BJ (cell line): Measurements from ENCODE around the gene GREM1. TPM values are rescaled to one million over a fixed set of nuclear protein-coding genes. Genes with fewer than 3 reads are reported as not detected.

Source experiments
- CTCF ChIA-PET: fragments of 350-600 bp; formaldehyde crosslinking; extraction: SDS; loops from one replicate; lab custom pipeline; 2021; ENCODE audit warnings: antibody characterized with exemption, inconsistent platforms; lab: Yijun Ruan, JAX
- POLR2A ChIA-PET: fragments of 300-600 bp; sonication (Branson Sonifier 250); formaldehyde crosslinking; extraction: SDS; loops from one replicate; lab custom pipeline; 2021; ENCODE audit warnings: antibody characterized with exemption; lab: Charles Lee
- DNase-seq: peaks from one replicate; pipeline ENCODE4 v3.0.0-alpha.2; 2011; ENCODE audit warnings: low read depth
- H3K27me3 ChIP-seq: 2 replicates; pipeline ENCODE4 v1.6.0; 2011; ENCODE audit warnings: low read length; ENCODE audit not compliant: control insufficient read depth, insufficient read depth
- H3K36me3 ChIP-seq: 2 replicates; pipeline ENCODE4 v1.5.1; 2011; ENCODE audit warnings: low read length; ENCODE audit not compliant: control insufficient read depth, insufficient read depth
- H3K4me3 ChIP-seq: 2 replicates; pipeline ENCODE4 v1.5.1; 2011; ENCODE audit warnings: low read depth, mild to moderate bottlenecking, control low read depth, low read length
- polyA plus RNA-seq: library from polyadenylated mRNA; depleted of rRNA; stranded (reverse); fragments of >200 nt; gene quantifications from 2 replicates; pipeline ENCODE4 v1.2.3, GENCODE V29; 2011
- TF ChIP-seq, protein P1 (sequence below): IDR thresholded peaks from 2 replicates; pipeline ENCODE4 v1.5.1; 2011; ENCODE audit warnings: low read depth, mild to moderate bottlenecking, control low read depth, inconsistent platforms, low read length, moderate library complexity; ENCODE audit not compliant: insufficient read depth

Gene GREM1
- polyA plus RNA-seq, 1 experiment = 2,694 TPM

DNA sequence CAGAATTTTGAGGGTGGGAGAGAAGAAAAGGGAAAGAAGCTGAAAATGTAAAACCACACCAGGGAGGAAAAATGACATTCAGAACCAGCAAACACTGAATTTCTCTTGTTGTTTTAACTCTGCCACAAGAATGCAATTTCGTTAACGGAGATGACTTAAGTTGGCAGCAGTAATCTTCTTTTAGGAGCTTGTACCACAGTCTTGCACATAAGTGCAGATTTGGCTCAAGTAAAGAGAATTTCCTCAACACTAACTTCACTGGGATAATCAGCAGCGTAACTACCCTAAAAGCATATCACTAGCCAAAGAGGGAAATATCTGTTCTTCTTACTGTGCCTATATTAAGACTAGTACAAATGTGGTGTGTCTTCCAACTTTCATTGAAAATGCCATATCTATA lies 15.5 kb downstream of the GREM1 start:
- POLR2A ChIA-PET = no interaction called here
- TF ChIP-seq, protein P1, sequence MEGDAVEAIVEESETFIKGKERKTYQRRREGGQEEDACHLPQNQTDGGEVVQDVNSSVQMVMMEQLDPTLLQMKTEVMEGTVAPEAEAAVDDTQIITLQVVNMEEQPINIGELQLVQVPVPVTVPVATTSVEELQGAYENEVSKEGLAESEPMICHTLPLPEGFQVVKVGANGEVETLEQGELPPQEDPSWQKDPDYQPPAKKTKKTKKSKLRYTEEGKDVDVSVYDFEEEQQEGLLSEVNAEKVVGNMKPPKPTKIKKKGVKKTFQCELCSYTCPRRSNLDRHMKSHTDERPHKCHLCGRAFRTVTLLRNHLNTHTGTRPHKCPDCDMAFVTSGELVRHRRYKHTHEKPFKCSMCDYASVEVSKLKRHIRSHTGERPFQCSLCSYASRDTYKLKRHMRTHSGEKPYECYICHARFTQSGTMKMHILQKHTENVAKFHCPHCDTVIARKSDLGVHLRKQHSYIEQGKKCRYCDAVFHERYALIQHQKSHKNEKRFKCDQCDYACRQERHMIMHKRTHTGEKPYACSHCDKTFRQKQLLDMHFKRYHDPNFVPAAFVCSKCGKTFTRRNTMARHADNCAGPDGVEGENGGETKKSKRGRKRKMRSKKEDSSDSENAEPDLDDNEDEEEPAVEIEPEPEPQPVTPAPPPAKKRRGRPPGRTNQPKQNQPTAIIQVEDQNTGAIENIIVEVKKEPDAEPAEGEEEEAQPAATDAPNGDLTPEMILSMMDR = no peak
- peaks cover 26% of the 10 kb centered on the region for H3K36me3 ChIP-seq
- no peaks in the 10 kb centered on the region for H3K27me3 ChIP-seq
- CTCF ChIA-PET = interaction anchor here (0.9 kb wide), 1 partner anchor 58 kb away, joined by 3 read pairs; no protein-coding TSS in a partner anchor
- DNase-seq = no peak
- no peak overlapping the region for H3K4me3 ChIP-seq

DNA sequence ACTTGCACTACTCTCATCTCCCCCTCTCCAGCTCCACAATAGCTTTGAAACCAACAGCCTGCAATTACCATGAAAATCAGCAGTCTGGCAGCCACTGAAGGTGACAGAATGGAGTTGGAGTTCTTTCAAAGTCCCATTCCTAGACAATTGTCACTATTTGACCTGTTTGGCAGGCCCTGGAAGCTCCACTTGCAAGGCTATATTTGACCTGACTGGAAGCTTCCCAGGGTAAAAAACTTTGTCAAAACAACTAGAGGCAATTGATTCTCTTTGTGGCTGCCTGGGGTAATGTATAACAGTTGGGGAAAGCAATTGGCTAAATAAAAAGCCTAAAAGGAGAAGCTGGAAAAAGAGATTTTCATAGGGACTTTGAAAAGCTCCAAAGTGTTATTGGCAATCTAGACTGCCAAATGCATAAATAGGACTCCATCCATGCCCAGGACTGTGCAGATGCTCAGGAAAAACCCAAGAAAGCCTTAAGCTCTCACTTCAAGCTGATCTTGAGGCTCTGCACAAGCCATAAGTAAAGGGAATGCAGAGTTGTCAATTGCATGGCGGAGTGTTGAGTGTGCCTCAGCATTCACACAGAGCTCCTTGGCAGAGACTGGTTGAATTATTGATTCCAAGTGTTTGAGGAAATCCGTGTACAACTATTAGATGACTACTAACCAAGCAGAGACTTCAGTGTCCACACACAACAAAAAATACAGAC lies 18.3 kb downstream of the GREM1 start:
- CTCF ChIA-PET = interaction anchor here (1.4 to 3.5 kb wide), 2 partner anchors 51 to 74 kb away, joined by 4 to 13 read pairs; no protein-coding TSS in a partner anchor
- POLR2A ChIA-PET = no interaction called here
- Histone ChIP-seq H3K4me3 (no peak overlapping the region), H3K27me3 (no peaks in the 10 kb centered on the region), H3K36me3 (peaks cover 18% of the 10 kb centered on the region)
- TF ChIP-seq, protein P1 = no peak
- DNase-seq = no peak

- H3K27me3 ChIP-seq = no peaks in the 10 kb centered on the region
- no peak for DNase-seq
- peaks cover 14% of the 10 kb centered on the region for H3K36me3 ChIP-seq
- POLR2A ChIA-PET = no interaction called here
- CTCF ChIA-PET = interaction anchor here (1.4 to 3.5 kb wide), 2 partner anchors 51 to 74 kb away, joined by 4 to 13 read pairs; no protein-coding TSS in a partner anchor
- TF ChIP-seq, protein P1 = no peak
- no peak overlapping the region for H3K4me3 ChIP-seq
Observed at GRCh38 chr15:32736701-32737061, 18.9 kb downstream of the GREM1 start.

GRCh38 chr15:32737304-32737703 lies 19.5 kb downstream of the GREM1 start:
- TF ChIP-seq, protein P1 = no peak
- peaks cover 10% of the 10 kb centered on the region for H3K36me3 ChIP-seq
- POLR2A ChIA-PET = no interaction called here
- no peaks in the 10 kb centered on the region for H3K27me3 ChIP-seq
- H3K4me3 ChIP-seq = no peak overlapping the region
- no peak for DNase-seq
- CTCF ChIA-PET = interaction anchor here (3.5 kb wide), 1 partner anchor 75 kb away, joined by 13 read pairs; no protein-coding TSS in a partner anchor

DNA sequence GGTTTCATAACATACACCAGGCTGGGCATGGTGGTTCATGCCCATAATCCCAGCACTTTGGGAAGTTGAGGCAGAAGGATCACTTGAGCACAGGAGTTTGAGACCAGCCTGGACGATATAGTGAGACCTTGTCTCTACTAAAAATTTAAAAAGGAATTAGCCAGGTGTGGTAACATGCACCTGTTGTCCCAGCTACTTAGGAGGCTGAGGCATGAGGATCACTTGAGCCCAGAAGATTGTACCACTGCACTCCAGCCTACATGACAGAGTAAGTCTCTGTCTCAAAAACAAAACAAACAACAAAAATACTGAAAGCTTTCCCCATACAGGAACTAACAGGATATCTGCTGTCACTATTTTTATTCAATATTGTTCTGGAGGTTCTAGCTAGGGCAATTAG lies 20.9 kb downstream of the GREM1 start:
- ChIA-PET CTCF (interaction anchor here (0.7 to 1.1 kb wide), 2 partner anchors 18 to 256 kb away, joined by 3 to 4 read pairs; no protein-coding TSS in a partner anchor), POLR2A (no interaction called here)
- Histone ChIP-seq H3K27me3 (no peaks in the 10 kb centered on the region), H3K36me3 (peaks cover 8% of the 10 kb centered on the region), H3K4me3 (no peak overlapping the region)
- DNase-seq = no peak
- TF ChIP-seq, protein P1 = no peak
